ENCODE measurements around the gene LONP2.

- TF ChIP-seq CTCF (IDR thresholded peaks at IDR 0.05; ENCODE audit: low read depth, low read length, missing input control): no peak
- TF ChIP-seq JUND (IDR thresholded peaks at IDR 0.05): no peak
- no peak for TF ChIP-seq YY1 (IDR thresholded peaks at IDR 0.05)
- TF ChIP-seq GABPA (IDR thresholded peaks at IDR 0.05 in 1 of 2, conservative IDR thresholded peaks at IDR 0.05 in 1 of 2): peak in 1 of 2 donors; percentile 20
- no peak for TF ChIP-seq ATF3 (IDR thresholded peaks at IDR 0.05)
- no peak for TF ChIP-seq SP1 (IDR thresholded peaks at IDR 0.05)
- TF ChIP-seq MAX (IDR thresholded peaks at IDR 0.05): no peak
- TF ChIP-seq REST (IDR thresholded peaks at IDR 0.05): no peak
- no peak for TF ChIP-seq RAD21 (IDR thresholded peaks at IDR 0.05)
- TF ChIP-seq TAF1 (conservative IDR thresholded peaks at IDR 0.05): no peak
- TF ChIP-seq EGR1 (IDR thresholded peaks at IDR 0.05; ENCODE audit: low read depth in 2 of 2): no peak
Observed at GRCh38 chr16:48295488-48296281, 51.6 kb downstream of the LONP2 start.
